HG03558 (cell line): ENCODE data around the gene CLIP3.
"Not testable (repeated sequence)": the region's sequence is repeated elsewhere in the genome, so short reads cannot be mapped to it uniquely, and the experiment has no call there.

Experiments
- ATAC-seq: cut with Tn5 transposase; IDR thresholded peaks from one replicate; pipeline ENCODE4 v1.9.1; 2021; ENCODE audit warnings: moderate number of reproducible peaks; ENCODE audit not compliant: unreplicated experiment; ENCODE audit errors: extremely low read depth

Gene CLIP3, protein sequence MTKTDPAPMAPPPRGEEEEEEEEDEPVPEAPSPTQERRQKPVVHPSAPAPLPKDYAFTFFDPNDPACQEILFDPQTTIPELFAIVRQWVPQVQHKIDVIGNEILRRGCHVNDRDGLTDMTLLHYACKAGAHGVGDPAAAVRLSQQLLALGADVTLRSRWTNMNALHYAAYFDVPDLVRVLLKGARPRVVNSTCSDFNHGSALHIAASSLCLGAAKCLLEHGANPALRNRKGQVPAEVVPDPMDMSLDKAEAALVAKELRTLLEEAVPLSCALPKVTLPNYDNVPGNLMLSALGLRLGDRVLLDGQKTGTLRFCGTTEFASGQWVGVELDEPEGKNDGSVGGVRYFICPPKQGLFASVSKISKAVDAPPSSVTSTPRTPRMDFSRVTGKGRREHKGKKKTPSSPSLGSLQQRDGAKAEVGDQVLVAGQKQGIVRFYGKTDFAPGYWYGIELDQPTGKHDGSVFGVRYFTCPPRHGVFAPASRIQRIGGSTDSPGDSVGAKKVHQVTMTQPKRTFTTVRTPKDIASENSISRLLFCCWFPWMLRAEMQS

DNA sequence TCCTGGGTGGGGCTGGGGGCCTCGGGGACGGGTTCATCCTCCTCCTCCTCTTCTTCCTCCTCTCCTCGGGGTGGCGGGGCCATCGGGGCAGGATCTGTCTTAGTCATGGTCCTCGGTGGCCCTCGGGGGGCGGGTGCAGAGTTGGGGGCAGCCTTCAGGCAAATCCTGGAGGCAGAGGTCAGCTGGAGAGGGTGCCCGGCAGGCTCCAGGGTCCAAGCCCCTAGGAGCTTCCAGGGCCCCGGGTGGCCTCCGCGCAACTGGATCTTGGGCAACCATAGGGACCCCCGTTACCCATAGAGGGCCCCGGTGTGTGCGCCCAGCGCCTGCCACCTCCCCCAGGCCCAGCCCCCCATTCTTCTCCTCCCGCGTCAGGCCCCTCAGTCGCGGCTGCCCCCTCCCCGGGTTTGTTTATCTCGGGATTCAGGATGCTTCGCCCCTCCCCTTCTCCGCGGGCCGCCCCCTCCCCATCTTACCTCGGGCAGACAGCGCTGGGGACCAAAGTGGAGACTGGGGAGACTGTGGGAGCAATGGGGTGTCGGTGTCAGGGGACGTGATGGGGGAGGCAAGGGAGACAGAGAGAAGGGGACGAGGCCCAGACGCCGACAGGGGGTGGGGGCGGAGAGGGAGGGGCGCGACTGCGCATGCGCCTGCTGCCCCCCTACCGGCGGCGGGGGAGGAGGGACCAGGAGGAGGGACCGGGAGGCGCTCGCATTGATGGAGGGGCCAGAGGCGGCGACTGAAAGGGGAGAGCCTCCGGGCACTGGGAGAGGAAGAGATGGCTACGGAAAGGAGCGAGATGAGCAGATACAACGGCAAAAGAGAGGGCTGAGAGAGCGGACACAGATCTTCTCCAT is at the start of gene CLIP3:
TSS of gene CLIP3 (minus strand) at position 623 of the 854 bp plus-strand sequence. CDS start at position 107, 516 bp downstream.
- no peak for ATAC-seq

DNA sequence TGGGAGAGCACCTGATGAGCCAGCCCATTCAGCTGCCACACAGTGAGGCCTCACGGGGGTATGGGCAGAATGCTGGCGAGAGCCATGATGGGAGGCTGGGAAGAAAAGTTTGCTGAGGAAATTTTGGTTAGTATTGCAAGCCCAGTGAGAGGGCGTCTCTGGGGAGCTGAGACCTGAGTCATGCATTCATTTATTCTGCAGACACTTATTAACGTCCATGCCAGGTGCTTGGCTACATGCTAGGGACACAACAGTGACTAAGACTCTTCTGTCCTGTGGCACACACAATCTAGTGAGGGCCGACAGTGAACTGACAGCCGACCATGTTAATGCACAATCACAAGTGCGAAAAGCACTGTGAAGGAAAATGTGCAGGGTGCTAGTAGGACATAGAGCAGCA is 49.2 kb upstream of the CLIP3 start:
- ATAC-seq, result no peak

DNA sequence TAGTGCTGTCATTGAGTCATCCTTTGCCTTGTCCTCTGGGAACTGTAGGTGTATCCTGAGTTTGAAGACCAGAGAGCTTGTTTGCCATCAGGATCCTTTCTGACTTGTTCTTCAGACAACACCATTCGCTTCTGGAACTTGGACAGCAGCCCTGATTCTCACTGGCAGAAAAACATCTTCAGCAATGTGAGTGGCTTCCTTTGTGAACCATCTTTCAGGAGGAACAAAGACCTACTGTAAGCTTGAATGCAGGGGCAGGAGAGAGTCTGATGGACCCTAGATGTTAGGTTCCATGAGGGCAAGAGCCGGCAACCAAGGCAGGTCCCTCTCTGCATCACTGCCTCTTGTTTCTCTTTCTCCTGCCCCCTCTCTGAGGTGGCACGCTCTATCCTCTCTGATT is 48.7 kb upstream of the CLIP3 start:
- no peak for ATAC-seq

DNA sequence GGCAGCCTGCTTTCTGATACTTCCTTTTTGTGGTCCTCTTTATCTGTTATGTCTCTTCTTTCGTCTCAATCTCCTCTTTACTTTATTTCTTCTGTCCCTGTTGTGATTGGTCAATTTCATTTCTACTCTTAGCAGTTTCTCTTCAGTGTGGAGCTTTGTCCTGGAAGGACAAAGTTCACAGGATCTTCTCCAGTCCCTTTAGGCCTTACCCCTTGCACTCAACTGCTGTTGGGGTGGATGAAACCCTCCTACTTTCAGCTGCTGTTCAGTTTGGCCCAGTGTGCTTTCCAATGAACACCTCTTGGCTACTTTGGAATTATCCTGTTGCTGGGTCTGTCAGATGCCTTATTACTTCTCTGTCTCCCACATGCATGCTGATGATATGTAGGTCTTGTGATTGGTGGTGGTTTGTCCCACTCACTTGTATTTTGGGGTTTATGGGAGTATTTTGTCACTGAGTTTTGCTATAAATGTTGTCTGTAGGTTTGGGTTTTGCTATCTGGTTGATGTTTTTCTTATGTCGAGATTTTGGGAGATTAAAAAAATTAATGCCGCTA is 46.8 kb upstream of the CLIP3 start:
- ATAC-seq, result no peak

DNA sequence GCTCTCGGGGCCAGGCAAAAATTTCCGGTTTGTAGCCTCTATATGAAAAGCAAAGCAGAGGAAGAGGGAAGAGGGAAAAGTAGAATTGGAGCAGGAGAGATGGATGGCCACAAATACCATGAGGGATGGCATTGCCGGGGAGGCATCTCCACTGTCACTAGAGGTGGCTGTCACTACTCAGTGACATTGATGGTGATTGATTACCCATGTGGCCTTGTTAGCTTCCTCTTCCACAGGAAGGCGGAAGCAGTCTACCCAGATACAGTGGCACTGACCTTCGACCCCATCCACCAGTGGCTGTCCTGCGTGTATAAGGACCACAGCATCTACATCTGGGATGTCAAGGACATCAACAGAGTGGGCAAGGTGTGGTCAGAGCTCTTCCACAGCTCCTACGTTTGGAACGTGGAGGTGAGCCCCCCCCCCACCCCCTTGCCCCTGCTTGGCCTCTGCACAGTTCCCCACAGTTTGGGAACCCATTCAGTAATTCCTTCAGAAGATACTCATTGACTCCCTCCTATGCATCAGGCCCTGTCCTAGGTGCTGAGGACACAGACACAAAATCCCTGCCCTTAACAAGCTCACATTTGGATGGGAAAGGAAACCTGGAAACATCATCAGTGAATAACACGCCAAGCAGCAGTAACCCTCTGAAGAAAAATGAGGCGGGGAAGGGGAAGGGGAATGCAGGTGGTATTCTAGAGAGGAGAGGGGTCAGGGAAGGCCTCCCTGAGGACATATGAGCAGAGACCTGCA is 40.6 kb upstream of the CLIP3 start:
- ATAC-seq, result no peak

DNA sequence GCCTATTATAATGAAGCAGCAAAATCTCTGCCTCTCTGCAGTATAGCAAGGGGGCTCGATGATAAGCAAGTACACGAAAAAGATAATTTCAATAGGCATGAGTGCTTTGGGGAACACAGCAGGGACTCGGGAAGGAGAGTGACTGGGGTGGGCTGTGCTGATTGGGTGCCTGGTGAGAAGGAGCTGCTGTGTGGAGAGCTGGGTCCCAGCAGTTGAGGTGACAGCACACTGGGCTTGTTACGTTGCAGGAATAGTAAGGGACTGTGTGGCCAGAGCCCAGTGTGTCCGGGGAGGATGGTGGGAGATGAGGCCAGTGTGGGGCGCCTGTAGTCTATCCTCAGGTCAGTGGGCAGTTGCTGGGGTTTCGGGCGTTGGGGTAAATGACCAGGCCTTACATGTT is 39.4 kb upstream of the CLIP3 start:
- ATAC-seq, result no peak

DNA sequence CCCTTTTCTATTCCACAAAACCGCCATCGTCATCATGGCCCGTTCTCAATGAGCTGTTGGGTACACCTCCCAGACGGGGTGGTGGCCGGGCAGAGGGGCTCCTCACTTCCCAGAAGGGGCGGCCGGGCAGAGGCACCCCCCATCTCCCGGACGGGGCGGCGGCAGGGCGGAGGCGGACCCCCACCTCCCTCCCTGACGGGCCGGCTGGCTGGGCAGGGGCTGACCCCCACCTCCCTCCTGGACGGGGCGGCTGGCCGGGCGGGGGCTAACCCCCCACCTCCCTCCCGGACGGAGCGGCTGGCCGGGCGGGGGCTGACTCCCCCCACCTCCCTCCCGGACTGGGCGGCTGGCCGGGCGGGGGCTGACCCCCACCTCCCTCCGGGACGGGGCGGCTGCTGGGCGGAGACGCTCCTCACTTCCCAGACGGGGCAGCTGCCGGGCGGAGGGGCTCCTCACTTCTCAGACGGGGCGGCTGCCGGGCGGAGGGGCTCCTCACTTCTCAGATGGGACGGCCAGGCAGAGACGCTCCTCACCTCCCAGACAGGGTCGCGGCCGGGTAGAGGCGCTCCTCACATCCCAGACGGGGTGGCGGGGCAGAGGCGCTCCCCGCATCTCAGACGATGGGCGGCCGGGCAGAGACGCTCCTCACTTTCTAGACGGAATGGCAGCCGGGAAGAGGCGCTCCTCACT is 36.3 kb upstream of the CLIP3 start:
- not testable (repeated sequence) for ATAC-seq

DNA sequence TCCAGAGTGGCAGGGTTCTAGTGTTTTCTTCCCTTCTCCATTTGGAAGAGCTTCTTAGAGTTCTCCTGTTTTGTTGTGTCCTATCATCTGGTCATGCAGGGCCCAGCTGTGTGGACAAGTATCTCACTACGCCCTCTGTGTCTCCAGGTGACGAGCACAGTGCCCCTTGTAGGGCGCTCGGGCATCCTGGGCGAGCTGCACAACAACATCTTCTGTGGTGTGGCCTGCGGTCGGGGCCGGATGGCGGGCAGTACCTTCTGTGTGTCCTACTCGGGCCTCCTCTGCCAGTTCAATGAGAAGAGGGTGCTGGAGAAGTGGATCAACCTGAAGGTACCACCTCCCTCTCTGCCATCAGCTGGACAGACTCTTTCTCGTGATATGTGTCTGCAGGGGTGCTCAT is 35.0 kb upstream of the CLIP3 start:
- ATAC-seq, result no peak

DNA sequence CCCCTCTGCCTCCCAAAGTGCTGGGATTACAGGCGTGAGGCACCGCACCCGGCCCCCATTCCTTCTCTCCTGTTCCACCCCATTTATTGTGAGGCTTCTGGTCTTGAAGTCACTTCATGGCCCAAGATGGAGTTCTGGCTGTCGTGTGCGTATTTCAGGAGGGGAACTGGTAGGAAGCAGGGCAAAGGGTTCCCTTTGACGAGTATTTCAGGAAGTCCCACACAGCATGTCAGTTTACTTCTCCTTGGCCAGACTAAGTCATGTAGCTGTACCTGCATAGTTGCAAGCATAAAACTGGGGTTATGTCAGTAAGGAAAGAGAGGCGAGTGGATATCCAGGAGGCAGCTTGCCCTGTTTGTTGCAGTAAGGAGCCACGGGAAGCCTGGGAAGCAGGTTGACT is 32.2 kb upstream of the CLIP3 start:
- no peak for ATAC-seq

DNA sequence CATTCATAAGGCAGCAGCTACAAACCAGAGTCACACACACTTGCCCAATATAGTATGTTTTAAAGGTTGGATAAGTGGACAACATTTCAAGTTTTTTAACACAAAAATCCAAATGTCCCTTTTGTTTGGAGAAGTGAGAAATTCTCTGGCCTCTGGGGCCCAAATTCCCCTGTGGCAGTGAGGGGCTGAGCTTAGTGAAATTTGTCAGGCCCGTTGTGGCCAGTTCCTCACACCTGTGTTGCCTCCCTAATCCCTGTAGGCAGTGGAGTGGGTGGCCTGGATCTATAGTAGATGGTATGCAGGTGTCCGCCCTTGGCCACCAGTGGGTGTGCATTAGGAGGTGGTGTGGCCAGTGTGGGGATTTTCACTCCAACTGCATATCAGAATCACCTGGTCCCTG is 28.7 kb upstream of the CLIP3 start:
- ATAC-seq, result no peak

DNA sequence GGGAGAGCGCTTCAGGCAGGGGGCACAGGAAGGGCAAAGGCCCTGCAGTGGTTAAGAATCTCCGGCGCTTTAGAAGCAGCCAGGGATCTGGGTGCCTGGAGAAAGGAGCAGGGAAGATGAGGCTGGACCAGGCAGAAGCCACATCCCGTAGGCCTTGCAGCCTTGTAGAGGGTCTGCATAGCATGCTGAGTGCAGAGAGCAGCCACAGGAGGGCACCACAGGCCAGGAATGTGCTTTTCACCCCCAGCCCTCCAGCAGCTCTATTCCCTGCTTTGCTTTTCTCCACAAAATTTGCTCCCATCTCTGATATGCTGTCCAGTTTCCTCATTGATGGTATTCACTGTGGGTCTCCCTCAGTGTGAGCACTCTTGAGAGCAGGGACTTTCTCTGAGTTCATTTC is 27.8 kb upstream of the CLIP3 start:
- no peak for ATAC-seq

DNA sequence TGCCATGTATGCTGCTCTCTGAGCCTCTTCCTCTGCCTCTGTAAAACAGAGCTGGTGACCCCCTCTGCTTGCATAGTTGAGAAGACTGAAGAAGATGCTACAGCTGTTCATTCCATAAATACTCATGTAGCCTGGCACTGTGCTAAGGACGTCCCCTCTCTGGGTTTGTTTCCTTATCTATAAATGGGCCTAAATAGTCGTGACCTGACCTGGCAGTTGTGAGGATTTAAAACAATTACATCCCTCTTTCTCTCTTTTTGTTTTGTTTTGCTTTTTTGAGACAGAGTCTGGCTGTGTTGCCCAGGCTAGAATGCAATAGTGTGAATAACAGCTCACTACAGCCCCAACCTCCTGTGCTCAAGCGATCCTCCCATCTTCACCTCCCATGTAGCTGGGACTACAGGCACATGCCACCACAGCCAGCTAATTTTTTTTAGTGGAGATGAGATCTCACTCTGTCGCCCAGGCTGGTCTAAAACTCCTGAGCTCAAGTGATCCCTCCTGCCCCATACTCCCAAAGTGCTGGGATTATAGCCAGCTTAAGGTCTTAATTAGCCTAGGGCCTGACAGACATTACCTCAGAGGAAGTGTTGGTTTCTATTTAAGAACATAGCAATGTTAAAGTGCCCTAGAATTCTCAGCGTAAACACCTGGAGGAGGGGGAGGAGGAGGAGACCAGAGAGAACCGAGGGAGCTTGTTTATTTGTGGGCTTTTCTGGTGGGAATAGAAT is 26.7 kb upstream of the CLIP3 start:
- ATAC-seq, result no peak

DNA sequence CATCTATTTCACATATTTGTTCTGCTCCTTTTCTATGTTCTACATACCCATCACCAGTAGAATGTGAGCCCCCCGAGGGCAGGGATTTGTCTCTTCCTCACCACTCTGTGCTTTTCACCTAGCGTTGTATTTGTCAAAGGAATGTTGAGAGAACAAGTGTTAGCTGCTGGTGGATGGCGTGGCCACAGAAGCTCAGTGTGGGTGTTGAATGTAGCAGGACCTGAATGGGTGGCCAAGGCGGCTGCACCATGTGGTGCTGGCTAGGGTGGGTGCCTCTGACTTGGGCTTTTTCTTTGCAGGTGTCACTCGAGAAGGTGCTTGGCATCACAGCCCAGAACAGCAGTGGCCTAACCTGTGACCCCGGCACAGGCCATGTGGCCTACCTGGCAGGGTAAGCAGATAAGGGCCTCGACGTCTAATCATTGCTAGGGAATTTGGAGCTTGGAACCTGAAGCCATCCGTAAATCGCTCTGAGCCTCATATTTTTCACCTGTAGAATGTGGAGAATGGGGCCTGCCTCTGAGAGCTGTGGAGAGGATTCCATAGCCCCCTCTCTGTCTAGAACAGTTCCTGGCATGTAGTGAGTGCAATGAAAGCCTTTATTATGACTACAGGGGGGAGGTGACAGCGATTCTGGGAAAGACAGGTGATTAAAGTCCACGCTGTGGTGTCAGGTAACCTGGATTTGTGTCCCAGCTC is 26.0 kb upstream of the CLIP3 start:
- no peak for ATAC-seq

DNA sequence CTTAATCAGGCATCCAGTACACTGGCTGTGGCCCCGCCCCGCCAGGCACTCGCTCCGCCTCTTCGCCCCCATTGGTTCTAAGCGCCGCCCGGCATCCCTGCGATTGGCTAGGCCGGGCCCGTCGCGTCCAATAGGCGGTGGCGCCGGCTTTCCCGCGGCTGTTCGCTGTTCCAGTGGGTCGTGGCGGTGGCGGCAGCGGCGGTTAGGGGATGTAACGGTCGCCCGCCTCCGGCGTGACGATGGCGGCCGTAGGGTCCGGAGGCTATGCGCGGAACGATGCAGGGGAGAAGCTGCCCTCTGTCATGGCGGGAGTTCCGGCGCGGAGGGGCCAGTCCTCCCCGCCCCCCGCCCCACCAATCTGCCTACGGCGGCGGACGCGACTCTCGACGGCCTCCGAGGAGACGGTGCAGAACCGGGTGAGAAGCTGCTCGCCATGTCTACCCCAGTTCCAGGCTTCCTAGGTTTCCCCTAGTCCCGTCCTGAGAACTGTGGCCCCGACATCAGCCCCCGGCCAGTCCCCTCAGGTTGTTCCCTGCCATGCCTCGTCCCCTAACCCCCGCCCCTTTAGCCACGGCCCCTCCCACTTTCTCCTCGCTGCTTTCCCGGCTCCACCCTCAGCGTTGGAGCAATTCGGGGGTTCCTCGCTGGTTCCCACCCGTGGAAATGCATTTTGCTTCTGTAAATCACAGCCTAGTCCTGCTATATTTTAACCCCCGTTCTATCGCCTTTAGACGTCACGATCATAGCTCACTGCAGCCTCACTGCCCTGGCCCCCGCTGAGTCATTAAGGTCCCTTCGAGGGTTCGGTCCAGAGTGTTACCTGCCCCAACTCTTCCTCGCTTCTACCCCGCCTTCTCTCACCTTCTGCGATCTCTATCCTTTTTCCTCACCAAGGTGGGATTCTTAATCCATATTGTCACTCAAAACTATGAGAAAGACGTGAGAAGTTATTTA is 22.3 kb upstream of the CLIP3 start, which contains the start of gene WDR62:
TSS of gene WDR62 (plus strand) at position 165 of the 954 bp plus-strand sequence. CDS start at position 240, 75 bp downstream.
- ATAC-seq, result peak; percentile 45

DNA sequence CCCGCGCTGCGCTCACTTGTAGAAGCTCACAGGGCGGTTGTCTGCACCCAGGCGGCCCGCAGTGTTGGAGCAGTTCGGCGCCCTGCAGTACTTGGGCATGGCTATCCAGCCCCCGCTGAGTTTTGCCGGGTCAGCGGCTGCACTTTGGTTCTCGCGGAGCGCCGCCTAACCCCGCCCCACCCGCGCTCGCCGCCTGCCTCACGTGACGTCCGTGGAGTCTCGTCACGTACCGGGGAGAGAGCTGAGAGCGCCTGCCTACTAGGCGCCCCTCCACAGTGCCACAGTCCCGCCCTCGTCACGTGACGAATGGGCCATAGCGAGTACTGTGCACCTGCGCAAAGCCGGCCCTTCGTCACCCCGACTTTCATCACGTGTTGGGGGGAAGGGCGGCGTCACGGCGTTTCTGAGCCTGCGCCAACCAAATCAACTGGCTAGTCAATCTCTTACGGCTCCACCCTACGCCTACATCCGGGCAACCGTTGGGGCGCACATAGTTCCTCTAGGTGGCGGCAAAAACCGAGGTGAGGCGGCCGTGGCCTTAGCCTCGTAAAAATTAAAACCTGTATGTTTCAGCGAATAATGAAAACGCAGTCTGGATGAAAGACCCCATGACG is 21.6 kb upstream of the CLIP3 start, which contains the start of gene THAP8:
TSS of gene THAP8 (minus strand) at position 167 of the 614 bp plus-strand sequence. CDS start at position 99, 68 bp downstream.
- peak; percentile 54 for ATAC-seq

DNA sequence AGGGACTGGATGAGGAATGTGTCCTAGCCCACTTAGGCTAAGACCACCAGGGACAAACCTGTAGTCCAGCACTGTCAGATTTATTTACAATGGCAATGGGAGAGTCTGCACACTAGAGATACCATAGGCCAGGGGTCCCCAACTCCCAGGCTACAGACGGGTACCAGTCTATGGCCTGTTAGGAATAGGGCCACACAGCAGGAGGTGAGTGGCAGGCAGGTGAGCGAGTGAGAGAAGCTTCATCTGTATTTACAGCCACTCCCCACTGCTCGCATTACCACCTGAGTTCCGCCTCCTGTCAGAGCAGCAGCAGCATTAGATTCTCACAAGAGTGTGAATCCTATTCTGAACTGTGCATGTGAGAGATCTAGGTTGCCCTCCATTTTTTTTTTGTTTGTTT is 19.0 kb upstream of the CLIP3 start:
- ATAC-seq, result no peak

DNA sequence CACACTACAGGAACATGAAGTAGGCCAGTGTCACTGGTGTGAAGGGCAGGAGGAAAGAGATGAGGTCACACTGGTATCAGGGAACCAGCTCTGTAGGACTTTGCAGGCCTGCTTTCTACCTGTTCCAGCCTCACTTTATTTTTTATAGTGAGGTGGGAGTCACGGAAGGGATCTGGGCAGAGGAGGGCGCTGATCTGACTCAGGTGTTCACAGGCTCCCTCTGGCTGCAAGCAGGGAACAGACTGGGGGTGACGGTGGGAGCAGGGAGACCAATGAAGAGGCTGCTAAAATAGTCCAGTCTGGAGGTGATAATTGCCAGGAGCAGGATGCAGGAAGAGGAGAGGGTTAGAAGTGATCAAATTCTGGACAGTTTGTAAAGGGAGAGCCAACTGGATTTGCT is 18.6 kb upstream of the CLIP3 start:
- no peak for ATAC-seq
